ENCODE data around the gene ZEB1.

GRCh38 chr10:31280972-31281371 lies 38.0 kb upstream of the ZEB1 start:
- TF ChIP-seq, protein P1, sequence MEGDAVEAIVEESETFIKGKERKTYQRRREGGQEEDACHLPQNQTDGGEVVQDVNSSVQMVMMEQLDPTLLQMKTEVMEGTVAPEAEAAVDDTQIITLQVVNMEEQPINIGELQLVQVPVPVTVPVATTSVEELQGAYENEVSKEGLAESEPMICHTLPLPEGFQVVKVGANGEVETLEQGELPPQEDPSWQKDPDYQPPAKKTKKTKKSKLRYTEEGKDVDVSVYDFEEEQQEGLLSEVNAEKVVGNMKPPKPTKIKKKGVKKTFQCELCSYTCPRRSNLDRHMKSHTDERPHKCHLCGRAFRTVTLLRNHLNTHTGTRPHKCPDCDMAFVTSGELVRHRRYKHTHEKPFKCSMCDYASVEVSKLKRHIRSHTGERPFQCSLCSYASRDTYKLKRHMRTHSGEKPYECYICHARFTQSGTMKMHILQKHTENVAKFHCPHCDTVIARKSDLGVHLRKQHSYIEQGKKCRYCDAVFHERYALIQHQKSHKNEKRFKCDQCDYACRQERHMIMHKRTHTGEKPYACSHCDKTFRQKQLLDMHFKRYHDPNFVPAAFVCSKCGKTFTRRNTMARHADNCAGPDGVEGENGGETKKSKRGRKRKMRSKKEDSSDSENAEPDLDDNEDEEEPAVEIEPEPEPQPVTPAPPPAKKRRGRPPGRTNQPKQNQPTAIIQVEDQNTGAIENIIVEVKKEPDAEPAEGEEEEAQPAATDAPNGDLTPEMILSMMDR (IDR thresholded peaks at IDR 0.05): no peak
- no peak for TF ChIP-seq POLR2A (IDR thresholded peaks at IDR 0.05)

Data from breast epithelium (tissue), 3 donors.